Tibial nerve (tissue), 4 donors: ENCODE measurements around the gene ADPGK. TPM values are rescaled to one million over a fixed set of nuclear protein-coding genes. Genes with fewer than 3 reads are reported as not detected.

Experiments used
- DNase-seq, 2 donors: peaks; one replicate each; pipeline ENCODE4 v3.0.0-alpha.2; 2019; ENCODE audit warnings: low spot score in 2 of 2
- H3K27ac ChIP-seq, 4 donors: fragments of 200-600 bp; sonication (generic) in 3 of 4; one replicate each; pipeline ENCODE4 v1.5.1; 2017 to 2019; ENCODE audit warnings: mild to moderate bottlenecking in 1 of 4
- H3K27me3 ChIP-seq, 2 donors: fragments of 200-600 bp; sonication (generic) in 1 of 2; one replicate each; pipeline versions ENCODE4 v1.5.1 to v1.6.0; 2017 to 2019
- H3K36me3 ChIP-seq, 3 donors: fragments of 200-600 bp; sonication (generic); one replicate each; pipeline ENCODE4 v1.5.1; 2018 to 2019
- H3K4me1 ChIP-seq, 4 donors: fragments of 200-600 bp; sonication (generic) in 3 of 4; one replicate each; pipeline ENCODE4 v1.5.1; 2017 to 2019
- H3K4me3 ChIP-seq, 4 donors: fragments of 200-600 bp; sonication (generic) in 3 of 4; one replicate each; pipeline ENCODE4 v1.5.1; 2017 to 2019; ENCODE audit warnings: mild to moderate bottlenecking in 1 of 4, moderate library complexity in 1 of 4
- H3K9me3 ChIP-seq, 4 donors: fragments of 200-600 bp; sonication (generic) in 3 of 4; one replicate each; pipeline ENCODE4 v1.5.1; 2017 to 2019
- EP300 ChIP-seq, 2 donors: sonication (generic); formaldehyde crosslinking; IDR thresholded peaks; one replicate each; pipeline ENCODE4 v1.6.1; 2017; ENCODE audit warnings: antibody characterized with exemption in 2 of 2, mild to moderate bottlenecking in 1 of 2
- POLR2A ChIP-seq, 2 donors: fragments of 450-650 bp; IDR thresholded peaks; one replicate each; pipeline ENCODE4 v1.6.1; 2017; ENCODE audit warnings: antibody characterized with exemption in 2 of 2, mild to moderate bottlenecking in 2 of 2, moderate library complexity in 2 of 2
- WGBS, 2 donors: methylation state at CpG; one replicate each; pipeline ENCODE4 v1.1.5; 2018; 5-methylcytosine and 5-hydroxymethylcytosine counted together
- total RNA-seq, 4 donors: library from RNA; depleted of rRNA; stranded (reverse); fragments of >200 nt; gene quantifications; one replicate each; pipeline ENCODE4 v1.1.0, GENCODE V29; 2016
- TF ChIP-seq, protein P1 (sequence below), 5 experiments: fragments of 200-600 bp in 3 of 5; fragments of 450-650 bp in 2 of 5; sonication (generic) in 3 of 5; IDR thresholded peaks; one replicate each; pipeline ENCODE4 v1.5.1; 2016 to 2019; ENCODE audit warnings: antibody characterized with exemption in 5 of 5, mild to moderate bottlenecking in 3 of 5, moderate library complexity in 2 of 5

Gene ADPGK
- total RNA-seq, 4 donors from 2014 or later = 49.6 to 82.2 (median 62.2) TPM

GRCh38 chr15:72796515-72797337, 13.2 kb upstream of the ADPGK start:
- Histone ChIP-seq H3K36me3 (no peaks in the 10 kb centered on the region), H3K4me3 (peak overlapping the region; percentile 36 to 52 (median 42)), H3K9me3 (no peaks in the 10 kb centered on the region), H3K27me3 (no peaks in the 10 kb centered on the region), H3K27ac (no peak overlapping the region), H3K4me1 (peaks cover 0 to 15% (median 0%) of the 10 kb centered on the region in 4 donors)
- TF ChIP-seq EP300 (IDR thresholded peaks at IDR 0.05) (no peak), POLR2A (IDR thresholded peaks at IDR 0.05) (no peak)
- TF ChIP-seq, protein P1, sequence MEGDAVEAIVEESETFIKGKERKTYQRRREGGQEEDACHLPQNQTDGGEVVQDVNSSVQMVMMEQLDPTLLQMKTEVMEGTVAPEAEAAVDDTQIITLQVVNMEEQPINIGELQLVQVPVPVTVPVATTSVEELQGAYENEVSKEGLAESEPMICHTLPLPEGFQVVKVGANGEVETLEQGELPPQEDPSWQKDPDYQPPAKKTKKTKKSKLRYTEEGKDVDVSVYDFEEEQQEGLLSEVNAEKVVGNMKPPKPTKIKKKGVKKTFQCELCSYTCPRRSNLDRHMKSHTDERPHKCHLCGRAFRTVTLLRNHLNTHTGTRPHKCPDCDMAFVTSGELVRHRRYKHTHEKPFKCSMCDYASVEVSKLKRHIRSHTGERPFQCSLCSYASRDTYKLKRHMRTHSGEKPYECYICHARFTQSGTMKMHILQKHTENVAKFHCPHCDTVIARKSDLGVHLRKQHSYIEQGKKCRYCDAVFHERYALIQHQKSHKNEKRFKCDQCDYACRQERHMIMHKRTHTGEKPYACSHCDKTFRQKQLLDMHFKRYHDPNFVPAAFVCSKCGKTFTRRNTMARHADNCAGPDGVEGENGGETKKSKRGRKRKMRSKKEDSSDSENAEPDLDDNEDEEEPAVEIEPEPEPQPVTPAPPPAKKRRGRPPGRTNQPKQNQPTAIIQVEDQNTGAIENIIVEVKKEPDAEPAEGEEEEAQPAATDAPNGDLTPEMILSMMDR (IDR thresholded peaks at IDR 0.05) = peak; percentile 41 to 84 (median 64)
- 9 to 13% methylated on average over 44 to 59 of the region's 72 CpGs for WGBS, 2 donors
- no peak for DNase-seq

GRCh38 chr15:72796210-72796514, 12.6 kb upstream of the ADPGK start:
- Histone ChIP-seq H3K4me3 (peak overlapping the region in 1 of 4 donors; percentile 52), H3K9me3 (no peaks in the 10 kb centered on the region), H3K36me3 (no peaks in the 10 kb centered on the region), H3K27me3 (no peaks in the 10 kb centered on the region), H3K27ac (no peak overlapping the region), H3K4me1 (peaks cover 0 to 15% (median 0%) of the 10 kb centered on the region in 4 donors)
- no peak for DNase-seq
- TF ChIP-seq POLR2A (IDR thresholded peaks at IDR 0.05) (no peak), EP300 (IDR thresholded peaks at IDR 0.05) (no peak)
- TF ChIP-seq, protein P1 (IDR thresholded peaks at IDR 0.05) = no peak
- WGBS, 2 donors = 78 to 79% methylated on average over 7 of the region's 7 CpGs

GRCh38 chr15:72793766-72794660, 10.5 kb upstream of the ADPGK start:
- no peak overlapping the region for H3K4me3 ChIP-seq
- no peaks in the 10 kb centered on the region for H3K36me3 ChIP-seq
- DNase-seq = no peak
- no peak for TF ChIP-seq POLR2A (IDR thresholded peaks at IDR 0.05)
- TF ChIP-seq, protein P1 (IDR thresholded peaks at IDR 0.05) = no peak
- TF ChIP-seq EP300 (IDR thresholded peaks at IDR 0.05) = no peak
- peaks cover 0 to 15% (median 0%) of the 10 kb centered on the region in 4 donors for H3K4me1 ChIP-seq
- WGBS, 2 donors = 70 to 73% methylated on average over 7 of the region's 7 CpGs
- H3K9me3 ChIP-seq = no peaks in the 10 kb centered on the region
- H3K27ac ChIP-seq = no peak overlapping the region
- H3K27me3 ChIP-seq = no peaks in the 10 kb centered on the region

- DNase-seq = no peak
- TF ChIP-seq, protein P1 (IDR thresholded peaks at IDR 0.05) = no peak
- TF ChIP-seq EP300 (IDR thresholded peaks at IDR 0.05) (no peak), POLR2A (IDR thresholded peaks at IDR 0.05) (no peak)
- WGBS, 2 donors = 93 to 98% methylated on average over 2 of the region's 2 CpGs
- H3K4me3 ChIP-seq = no peak overlapping the region
- no peaks in the 10 kb centered on the region for H3K36me3 ChIP-seq
- no peaks in the 10 kb centered on the region for H3K9me3 ChIP-seq
- H3K27ac ChIP-seq = no peak overlapping the region
- no peaks in the 10 kb centered on the region for H3K27me3 ChIP-seq
- peaks cover 0 to 11% (median 0%) of the 10 kb centered on the region in 4 donors for H3K4me1 ChIP-seq
These were observed 8.9 kb upstream of the ADPGK start for GRCh38 chr15:72792431-72792830.
